Cardiac fibroblast (primary cell): ENCODE measurements around the gene PLD3.

Experiments
- DNase-seq, 2 donors: peaks; one replicate each; pipeline versions ENCODE4 v3.0.0 to v3.0.0-alpha.2; 2010; ENCODE audit warnings: low read depth in 2 of 2
- H3K4me3 ChIP-seq, 2 donors: replicated peaks in 1 of 2; 1 replicate in 1 of 2; 2 replicates in 1 of 2; pipeline ENCODE4 v1.5.1; 2011; ENCODE audit warnings: low read depth in 2 of 2, low read length in 2 of 2, mild to moderate bottlenecking in 2 of 2, moderate library complexity in 1 of 2
- TF ChIP-seq, protein P1 (sequence below): IDR thresholded peaks from one replicate; pipeline ENCODE4 v1.5.1; 2011; ENCODE audit warnings: low read depth, mild to moderate bottlenecking, low read length, inconsistent platforms

PLD3 gene

DNA sequence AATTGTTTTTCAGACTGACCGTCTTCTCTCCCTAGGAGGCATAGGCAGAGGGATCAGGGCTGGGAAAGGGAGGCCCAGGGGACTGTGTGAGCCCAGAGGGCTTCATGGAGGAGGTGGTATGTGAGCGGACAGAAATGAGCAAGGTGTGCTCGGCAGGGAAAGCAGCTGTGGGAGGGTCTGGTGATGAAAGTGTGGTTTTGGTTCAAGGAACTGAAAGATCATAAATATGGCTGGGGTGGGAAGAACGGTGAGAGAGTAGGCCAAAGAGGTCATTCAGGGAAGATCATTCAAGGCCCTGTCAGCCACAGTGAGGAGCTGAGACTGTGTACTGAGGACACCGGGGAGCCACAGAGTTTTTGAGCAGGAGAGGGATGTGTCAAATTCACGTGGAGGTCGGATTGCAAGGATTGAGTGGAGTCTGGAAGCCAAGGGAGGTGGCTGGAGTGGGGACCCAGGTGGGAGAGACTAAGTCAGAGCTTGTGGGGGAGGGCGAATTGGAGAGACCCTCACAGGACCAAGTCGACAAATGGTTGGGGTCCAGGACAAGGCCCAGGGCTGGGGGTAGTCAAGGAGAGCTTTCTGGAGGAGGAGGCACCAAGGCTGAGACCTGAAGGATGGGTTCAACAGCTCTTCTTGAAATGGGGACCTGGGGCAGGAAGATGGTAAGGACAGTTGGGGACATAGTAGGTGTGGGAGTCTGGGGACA, 7.6 kb downstream of the PLD3 start:
- DNase-seq = no peak
- TF ChIP-seq, protein P1, sequence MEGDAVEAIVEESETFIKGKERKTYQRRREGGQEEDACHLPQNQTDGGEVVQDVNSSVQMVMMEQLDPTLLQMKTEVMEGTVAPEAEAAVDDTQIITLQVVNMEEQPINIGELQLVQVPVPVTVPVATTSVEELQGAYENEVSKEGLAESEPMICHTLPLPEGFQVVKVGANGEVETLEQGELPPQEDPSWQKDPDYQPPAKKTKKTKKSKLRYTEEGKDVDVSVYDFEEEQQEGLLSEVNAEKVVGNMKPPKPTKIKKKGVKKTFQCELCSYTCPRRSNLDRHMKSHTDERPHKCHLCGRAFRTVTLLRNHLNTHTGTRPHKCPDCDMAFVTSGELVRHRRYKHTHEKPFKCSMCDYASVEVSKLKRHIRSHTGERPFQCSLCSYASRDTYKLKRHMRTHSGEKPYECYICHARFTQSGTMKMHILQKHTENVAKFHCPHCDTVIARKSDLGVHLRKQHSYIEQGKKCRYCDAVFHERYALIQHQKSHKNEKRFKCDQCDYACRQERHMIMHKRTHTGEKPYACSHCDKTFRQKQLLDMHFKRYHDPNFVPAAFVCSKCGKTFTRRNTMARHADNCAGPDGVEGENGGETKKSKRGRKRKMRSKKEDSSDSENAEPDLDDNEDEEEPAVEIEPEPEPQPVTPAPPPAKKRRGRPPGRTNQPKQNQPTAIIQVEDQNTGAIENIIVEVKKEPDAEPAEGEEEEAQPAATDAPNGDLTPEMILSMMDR = no peak
- no peak overlapping the region for H3K4me3 ChIP-seq

- TF ChIP-seq, protein P1 = no peak
- H3K4me3 ChIP-seq = no peak overlapping the region
- DNase-seq = peak in 1 of 2 donors; percentile 35
These were observed 8.4 kb downstream of the PLD3 start for GRCh38 chr19:40356681-40357595.

DNA sequence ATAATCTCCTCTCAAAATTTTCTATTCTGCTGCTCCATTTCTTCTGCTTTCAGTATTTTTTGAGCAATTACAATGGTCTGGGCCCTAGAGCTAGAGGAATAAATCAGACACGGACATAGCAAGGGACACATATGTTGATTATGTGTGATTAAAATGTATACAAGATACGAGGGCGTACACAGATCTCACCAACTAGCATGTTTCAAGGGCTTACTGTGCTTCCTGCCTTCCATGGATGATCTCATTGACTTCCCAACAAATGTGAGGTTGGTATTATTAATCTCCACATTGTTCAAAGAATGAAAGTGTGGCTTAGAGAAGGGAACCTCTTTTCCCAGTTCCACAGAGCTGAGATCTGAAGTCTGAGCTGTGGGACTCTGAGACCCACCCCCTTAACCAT, 9.1 kb downstream of the PLD3 start:
- peak in 1 of 2 donors; percentile 36 for DNase-seq
- no peak overlapping the region for H3K4me3 ChIP-seq
- TF ChIP-seq, protein P1 = no peak

DNA sequence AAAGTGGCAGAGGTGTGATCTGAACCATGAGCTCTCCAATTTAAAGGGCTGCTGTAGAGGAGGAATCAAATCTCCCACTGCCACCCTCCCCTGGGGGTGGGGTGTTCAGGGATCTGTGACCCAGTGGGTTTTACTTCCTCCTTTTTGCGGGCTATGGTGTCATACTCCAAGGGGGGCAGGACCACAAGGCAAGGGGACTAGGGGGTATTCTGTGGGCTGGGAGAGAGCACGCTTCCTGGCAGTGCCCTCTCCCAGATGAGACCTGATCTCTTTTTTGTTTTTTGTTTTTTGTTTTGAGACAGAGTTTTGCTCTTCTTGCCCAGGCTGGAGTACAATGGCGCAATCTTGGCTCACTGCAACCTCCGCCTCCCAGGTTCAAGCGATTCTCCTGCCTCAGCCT, 10.3 kb downstream of the PLD3 start:
- no peak overlapping the region for H3K4me3 ChIP-seq
- no peak for DNase-seq
- TF ChIP-seq, protein P1 = no peak

DNA sequence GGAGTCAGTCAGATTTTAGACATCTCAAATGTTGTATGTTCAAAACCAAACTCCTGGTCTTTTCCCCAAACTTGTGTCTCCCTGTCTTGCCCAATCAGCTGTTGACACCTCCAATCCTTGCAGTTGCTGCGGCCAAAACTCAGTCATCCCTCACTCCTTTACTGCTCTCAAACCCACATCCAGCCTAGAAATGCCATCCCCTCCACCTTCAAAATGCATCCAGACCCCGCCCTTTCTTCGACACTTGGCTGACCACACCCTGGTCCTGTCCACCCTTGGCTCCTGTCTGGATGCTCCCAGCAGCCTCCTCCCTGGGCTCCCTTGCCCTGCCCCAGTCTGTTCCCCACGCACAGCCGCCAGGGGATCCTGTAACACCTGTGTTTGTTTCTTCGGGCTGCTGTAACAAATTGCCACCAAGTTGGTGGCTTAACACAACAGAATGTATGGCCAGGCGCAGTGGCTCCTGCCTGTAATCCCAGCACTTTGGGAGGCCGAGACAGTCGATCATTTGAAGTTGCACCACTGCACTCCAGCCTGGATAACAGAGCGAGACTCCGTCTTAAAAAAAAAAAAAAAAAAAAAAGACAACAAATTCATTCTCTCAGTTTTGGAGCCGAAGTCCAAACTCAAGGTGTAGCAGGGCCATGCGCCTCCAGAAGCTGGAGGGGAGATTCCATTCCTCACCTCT, 11.7 kb downstream of the PLD3 start:
- H3K4me3 ChIP-seq = no peak overlapping the region
- TF ChIP-seq, protein P1 = no peak

GRCh38 chr19:40360708-40361241, 12.3 kb downstream of the PLD3 start:
- no peak overlapping the region for H3K4me3 ChIP-seq
- TF ChIP-seq, protein P1 = no peak
- DNase-seq = no peak

More for the DNA sequence above, 11.7 kb downstream of the PLD3 start:
- DNase-seq = no peak
